HCT116 (cell line): ENCODE data around the gene SYCE1L. TPM values are rescaled to one million over a fixed set of nuclear protein-coding genes. Genes with fewer than 3 reads are reported as not detected.
A peak's percentile ranks its signal among the peaks of the same experiment; 100 is the strongest.

Experiments used
- ATAC-seq: fragments of 200-7000 bp; cut with Tn5 transposase; 2 replicates; pipeline ENCODE4 v1.9.1; 2020; ENCODE audit warnings: mild to moderate bottlenecking, moderate library complexity
- BruUV-seq: library from RNA; stranded (reverse); fragments of 400-500 nt; replicated peaks from 2 replicates; lab custom pipeline; 2021; lab: Mats Ljungman, UMichigan
- CTCF ChIA-PET: fragments of 300-600 bp; sonication (Branson Sonifier 250); formaldehyde crosslinking; loops from one replicate; lab custom pipeline; 2021; ENCODE audit warnings: antibody characterized with exemption; lab: Charles Lee
- POLR2A ChIA-PET: fragments of 300-600, 350-600 bp; sonication (Branson Sonifier 250); formaldehyde crosslinking; loops from one replicate; lab custom pipeline; 2021; ENCODE audit warnings: antibody characterized with exemption; lab: Charles Lee
- RAD21 ChIA-PET, 2 experiments: fragments of 300-600 bp; sonication (Branson Sonifier 250); formaldehyde crosslinking; loops; one replicate each; lab custom pipeline; 2023; ENCODE audit warnings: low total read pairs in 2 of 2; ENCODE audit not compliant: uncharacterized antibody in 2 of 2, unreplicated experiment in 2 of 2, low non-redundant PET in 1 of 2; lab: Charles Lee
- DNase-seq: peaks from one replicate; pipeline ENCODE4 v3.0.0-alpha.2; 2010; ENCODE audit warnings: low read depth, low spot score
- H2AFZ ChIP-seq: fragments of 200-600 bp; shearing (Covaris generic), sonication (generic); 2 replicates; pipeline ENCODE4 v1.6.1; 2017; ENCODE audit warnings: low read depth, mixed run types, mixed read lengths, antibody characterized with exemption, low read length; ENCODE audit not compliant: poor library complexity, severe bottlenecking
- H3K27ac ChIP-seq: 2 replicates; pipeline ENCODE4 v1.5.1; 2012; ENCODE audit warnings: low read depth, low read length
- H3K27me3 ChIP-seq: fragments of 200-600 bp; sonication (generic); 2 replicates; pipeline ENCODE4 v1.6.1; 2016; ENCODE audit warnings: mixed run types, low read length, mixed read lengths; ENCODE audit not compliant: insufficient read depth
- H3K36me3 ChIP-seq, 2 experiments: fragments of 200-500 bp in 1 of 2; fragments of 200-600 bp in 1 of 2; sonication (Bioruptor generic) in 1 of 2; sonication (generic) in 1 of 2; 2 replicates each; pipeline versions ENCODE4 v1.5.1 to v1.6.1; 2014 to 2016; ENCODE audit warnings: low read length in 2 of 2, inconsistent platforms in 1 of 2, mixed read lengths in 1 of 2, mixed run types in 1 of 2; ENCODE audit not compliant: insufficient read depth in 2 of 2, control insufficient read depth in 1 of 2
- H3K4me1 ChIP-seq, 2 experiments: fragments of 200-600 bp in 1 of 2; sonication (generic) in 1 of 2; 2 replicates each; pipeline versions ENCODE4 v1.5.1 to v1.6.1; 2012 to 2017; ENCODE audit warnings: low read length in 2 of 2, inconsistent platforms in 1 of 2, mild to moderate bottlenecking in 1 of 2, mixed read lengths in 1 of 2, mixed run types in 1 of 2, moderate library complexity in 1 of 2; ENCODE audit not compliant: insufficient read depth in 2 of 2, control insufficient read depth in 1 of 2
- H3K4me2 ChIP-seq: fragments of 200-600 bp; sonication (generic); 2 replicates; pipeline ENCODE4 v1.6.1; 2017; ENCODE audit warnings: mixed run types, low read length, mixed read lengths
- H3K4me3 ChIP-seq, 2 experiments: fragments of 200-600 bp in 1 of 2; sonication (generic) in 1 of 2; replicated peaks in 1 of 2; 2 replicates each; pipeline ENCODE4 v1.5.1; 2011 to 2016; ENCODE audit warnings: low read length in 2 of 2, control low read depth in 1 of 2, low read depth in 1 of 2, mild to moderate bottlenecking in 1 of 2, mixed read lengths in 1 of 2, mixed run types in 1 of 2
- H3K79me2 ChIP-seq: fragments of 200-600 bp; sonication (generic); 2 replicates; pipeline ENCODE4 v1.6.1; 2017; ENCODE audit warnings: mild to moderate bottlenecking, mixed run types, low read length, moderate library complexity, mixed read lengths; ENCODE audit not compliant: insufficient read depth
- H3K9ac ChIP-seq: fragments of 200-600 bp; sonication (generic); 2 replicates; pipeline ENCODE4 v1.6.1; 2016; ENCODE audit warnings: low read length, mixed read lengths
- H3K9me2 ChIP-seq: fragments of 200-600 bp; sonication (generic), shearing (Covaris generic); 2 replicates; pipeline ENCODE4 v1.6.1; 2017; ENCODE audit warnings: mixed run types, mild to moderate bottlenecking, moderate library complexity; ENCODE audit not compliant: insufficient read depth
- H3K9me3 ChIP-seq, 2 experiments: fragments of 200-500 bp in 1 of 2; fragments of 200-600 bp in 1 of 2; sonication (Bioruptor generic) in 1 of 2; sonication (generic) in 1 of 2; 2 replicates each; pipeline ENCODE4 v1.6.1; 2014 to 2017; ENCODE audit warnings: low read length in 2 of 2, mixed read lengths in 2 of 2, inconsistent platforms in 1 of 2, low read depth in 1 of 2, mild to moderate bottlenecking in 1 of 2, mixed run types in 1 of 2, moderate library complexity in 1 of 2; ENCODE audit not compliant: control insufficient read depth in 1 of 2, insufficient read depth in 1 of 2
- H4K20me1 ChIP-seq: fragments of 200-600 bp; sonication (generic), shearing (Covaris generic); 2 replicates; pipeline ENCODE4 v1.6.1; 2017; ENCODE audit warnings: mixed run types, mild to moderate bottlenecking, moderate library complexity; ENCODE audit not compliant: insufficient read depth
- ATF3 ChIP-seq: IDR thresholded peaks from 2 replicates; pipeline ENCODE4 v1.6.1; 2012
- CBX3 ChIP-seq: IDR thresholded peaks from 2 replicates; pipeline ENCODE4 v1.6.1; 2012; ENCODE audit warnings: low read depth
- CTCF ChIP-seq, 3 experiments: fragments of 200-600 bp in 1 of 3; sonication (generic) in 1 of 3; IDR thresholded peaks in 2 of 3; conservative IDR thresholded peaks in 1 of 3; 2 replicates each; pipeline ENCODE4 v1.5.1; 2012 to 2017; ENCODE audit warnings: low read depth in 2 of 3, low read length in 2 of 3, antibody characterized with exemption in 1 of 3, borderline replicate concordance in 1 of 3, control low read depth in 1 of 3, mild to moderate bottlenecking in 1 of 3, mixed read lengths in 1 of 3, mixed run types in 1 of 3, moderate library complexity in 1 of 3; ENCODE audit not compliant: insufficient read depth in 1 of 3
- JUND ChIP-seq: IDR thresholded peaks from 2 replicates; pipeline ENCODE4 v1.6.1; 2012
- POLR2AphosphoS5 ChIP-seq: IDR thresholded peaks from 2 replicates; pipeline ENCODE4 v1.6.1; 2011; ENCODE audit warnings: mild to moderate bottlenecking, low read depth, low read length, moderate library complexity
- SP1 ChIP-seq: IDR thresholded peaks from 2 replicates; pipeline ENCODE4 v1.6.1; 2012; ENCODE audit warnings: low read depth
- SRF ChIP-seq: IDR thresholded peaks from 2 replicates; pipeline ENCODE4 v1.6.1; 2012; ENCODE audit warnings: low read depth
- TCF7L2 ChIP-seq: IDR thresholded peaks from 2 replicates; pipeline ENCODE4 v1.7.0; 2011; ENCODE audit warnings: borderline replicate concordance, inconsistent platforms; ENCODE audit not compliant: insufficient read depth, insufficient read length; ENCODE audit errors: extremely low read depth
- ZNF274 ChIP-seq: fragments of 200-500 bp; sonication (Bioruptor generic); IDR thresholded peaks from 2 replicates; pipeline ENCODE4 v1.6.1; 2014; ENCODE audit warnings: mild to moderate bottlenecking, low read depth, low read length, inconsistent platforms
- intact Hi-C: fragments of 100-400 bp; cut with micrococcal nuclease; formaldehyde crosslinking; loops from 2 replicates; pipeline ENCODE4 v1.10.0; 2022
- total RNA-seq: library from RNA; stranded (reverse); gene quantifications from one replicate; pipeline ENCODE4 v1.2.1, GENCODE V29; 2021; ENCODE audit not compliant: unreplicated experiment

The SYCE1L gene
- total RNA-seq, 1 experiment from 2014 or later, result 25.7 TPM

GRCh38 chr16:77213542-77214106 lies 14.4 kb downstream of the SYCE1L start (continued):
- TF ChIP-seq CBX3 (peak; percentile 95), SP1 (peak; percentile 95), ZNF274 (no peak), TCF7L2 (peak; percentile 83), SRF (peak; percentile 78), CTCF (IDR thresholded peaks at IDR 0.05 in 2 of 3, conservative IDR thresholded peaks at IDR 0.05 in 1 of 3; ENCODE audit: borderline replicate concordance in 1 of 3, insufficient read depth in 1 of 3, low read depth in 2 of 3, low read length in 2 of 3) (no peak), JUND (peak; percentile 99)
- TF ChIP-seq, all 23 proteins: peak for 12

GRCh38 chr16:77214411-77215138 lies 15.4 kb downstream of the SYCE1L start:
- H3K36me3 ChIP-seq, result no peaks in the 10 kb centered on the region
- no peak overlapping the region for H2AFZ ChIP-seq
- H3K27me3 ChIP-seq, result no peaks in the 10 kb centered on the region
- peak overlapping the region; percentile 89 for H3K27ac ChIP-seq
- H3K4me3 ChIP-seq, result peak overlapping the region; percentile 6 to 18; a peak in 2 of 4 replicates
- H3K4me1 ChIP-seq, result peaks cover 61 to 75% of the 10 kb centered on the region in 2 experiments
- DNase-seq (no peak), ATAC-seq (no peak)
- H4K20me1 ChIP-seq, result no peaks in the 10 kb centered on the region
- intact Hi-C loops, result no loop called here
- peak overlapping the region; percentile 95 for H3K9ac ChIP-seq
- no peaks in the 10 kb centered on the region for H3K9me2 ChIP-seq
- no TSS peak for BruUV-seq
- TF ChIP-seq ATF3, result no peak
- TF ChIP-seq CBX3, result no peak
- TF ChIP-seq SRF, result no peak
- no peak for TF ChIP-seq POLR2AphosphoS5
- no peak for TF ChIP-seq TCF7L2
- POLR2A ChIA-PET, result no interaction called here
- CTCF ChIA-PET, result interaction anchor here (1.0 to 1.2 kb wide), 2 partner anchors 8 to 45 kb away, joined by 3 to 6 read pairs; no protein-coding TSS in a partner anchor
- no peaks in the 10 kb centered on the region for H3K9me3 ChIP-seq
- RAD21 ChIA-PET, result no interaction called here
- no peaks in the 10 kb centered on the region for H3K79me2 ChIP-seq
- H3K4me2 ChIP-seq, result peak overlapping the region; percentile 91
